ENCODE measurements around the gene RNU4-1. TPM values are rescaled to one million over a fixed set of nuclear protein-coding genes. Genes with fewer than 3 reads are reported as not detected.

The RNU4-1 gene
- total RNA-seq, 1 experiment from 2014 or later: 1,565 TPM

GRCh38 chr12:120262852-120263747, 29.9 kb downstream of the RNU4-1 start:
- peak overlapping the region; percentile 100 for H3K27ac ChIP-seq (ENCODE audit: low read length)
- H3K4me1 ChIP-seq (ENCODE audit: control insufficient read depth, insufficient read depth, low read length): peaks cover 57% of the 10 kb centered on the region
- POLR2A ChIA-PET: interaction anchor here (0.6 to 2.3 kb wide), 7 partner anchors 11 to 62 kb away, joined by 3 to 20 read pairs (median 3); partner anchors contain the start of genes RNU4-2 and RPLP0
- TF ChIP-seq POLR2AphosphoS5 (IDR thresholded peaks at IDR 0.05; ENCODE audit: low read depth, low read length) (peak; percentile 32; the same call in 1 of the 2 replicates), CTCF (IDR thresholded peaks at IDR 0.05) (no peak)
- H3K27me3 ChIP-seq (ENCODE audit: control insufficient read depth, insufficient read depth, low read length): no peaks in the 10 kb centered on the region
- H3K9me3 ChIP-seq (ENCODE audit: control insufficient read depth, insufficient read depth, low read depth, low read length): no peaks in the 10 kb centered on the region
- CTCF ChIA-PET: interaction anchor here (0.6 to 3.9 kb wide), 4 partner anchors 9 to 43 kb away, joined by 3 to 22 read pairs (median 3); no protein-coding TSS in a partner anchor
- H3K4me3 ChIP-seq (ENCODE audit: low read depth in 2 of 2, low read length in 2 of 2): peak overlapping the region; percentile 87 to 92
- in situ Hi-C loops (cut with HindIII; ENCODE audit: low pct_unique_long_range_greater_than_20kb, low sequenced_read_pairs) (no loop called here), intact Hi-C loops (cut with micrococcal nuclease; ENCODE audit: unreplicated experiment) (no loop called here)
- peaks cover 13% of the 10 kb centered on the region for H3K36me3 ChIP-seq (ENCODE audit: control insufficient read depth, insufficient read depth, low read length)
- DNase-seq (ENCODE audit: low read depth, low spot score): no peak
- BruUV-seq (replicated peaks): TSS peak; percentile 65
- ATAC-seq: no peak; the same call in 1 of the 2 replicates

- TF ChIP-seq CTCF (IDR thresholded peaks at IDR 0.05) (no peak), SIN3A (IDR thresholded peaks at IDR 0.05; ENCODE audit: borderline replicate concordance, insufficient read depth, low read depth, low read length) (no peak), TCF7L2 (IDR thresholded peaks at IDR 0.05; ENCODE audit: low read depth, low read length) (no peak), POLR2AphosphoS5 (IDR thresholded peaks at IDR 0.05; ENCODE audit: low read depth, low read length) (no peak), REST (IDR thresholded peaks at IDR 0.05; ENCODE audit: insufficient read depth in 1 of 2, low read depth in 2 of 2, low read length in 1 of 2) (no peak)
- peak overlapping the region; percentile 100 for H3K27ac ChIP-seq (ENCODE audit: low read length)
- ChIA-PET CTCF (interaction anchor here (0.6 to 3.9 kb wide), 3 partner anchors 19 to 34 kb away, joined by 3 to 22 read pairs (median 3); no protein-coding TSS in a partner anchor), POLR2A (interaction anchor here (0.6 to 2.3 kb wide), 9 partner anchors 15 to 158 kb away, joined by 3 to 20 read pairs (median 4); partner anchors contain the start of genes RNU4-2 and RPLP0)
- H3K27me3 ChIP-seq (ENCODE audit: control insufficient read depth, insufficient read depth, low read length): no peaks in the 10 kb centered on the region
- H3K36me3 ChIP-seq (ENCODE audit: control insufficient read depth, insufficient read depth, low read length): peaks cover 13% of the 10 kb centered on the region
- H3K9me3 ChIP-seq (ENCODE audit: control insufficient read depth, insufficient read depth, low read depth, low read length): no peaks in the 10 kb centered on the region
- ATAC-seq: peak; percentile 35
- peaks cover 59% of the 10 kb centered on the region for H3K4me1 ChIP-seq (ENCODE audit: control insufficient read depth, insufficient read depth, low read length)
- peak overlapping the region; percentile 87 to 92 for H3K4me3 ChIP-seq (ENCODE audit: low read depth in 2 of 2, low read length in 2 of 2)
- BruUV-seq (replicated peaks): no TSS peak
- in situ Hi-C loops (cut with HindIII; ENCODE audit: low pct_unique_long_range_greater_than_20kb, low sequenced_read_pairs) (no loop called here), intact Hi-C loops (cut with micrococcal nuclease; ENCODE audit: unreplicated experiment) (no loop called here)
- DNase-seq (ENCODE audit: low read depth, low spot score): no peak
These were observed 30.8 kb downstream of the RNU4-1 start for GRCh38 chr12:120261951-120262851.

All from Panc1 (cell line).